ENCODE measurements around the gene PRKCZ.

- TF ChIP-seq, protein P1, sequence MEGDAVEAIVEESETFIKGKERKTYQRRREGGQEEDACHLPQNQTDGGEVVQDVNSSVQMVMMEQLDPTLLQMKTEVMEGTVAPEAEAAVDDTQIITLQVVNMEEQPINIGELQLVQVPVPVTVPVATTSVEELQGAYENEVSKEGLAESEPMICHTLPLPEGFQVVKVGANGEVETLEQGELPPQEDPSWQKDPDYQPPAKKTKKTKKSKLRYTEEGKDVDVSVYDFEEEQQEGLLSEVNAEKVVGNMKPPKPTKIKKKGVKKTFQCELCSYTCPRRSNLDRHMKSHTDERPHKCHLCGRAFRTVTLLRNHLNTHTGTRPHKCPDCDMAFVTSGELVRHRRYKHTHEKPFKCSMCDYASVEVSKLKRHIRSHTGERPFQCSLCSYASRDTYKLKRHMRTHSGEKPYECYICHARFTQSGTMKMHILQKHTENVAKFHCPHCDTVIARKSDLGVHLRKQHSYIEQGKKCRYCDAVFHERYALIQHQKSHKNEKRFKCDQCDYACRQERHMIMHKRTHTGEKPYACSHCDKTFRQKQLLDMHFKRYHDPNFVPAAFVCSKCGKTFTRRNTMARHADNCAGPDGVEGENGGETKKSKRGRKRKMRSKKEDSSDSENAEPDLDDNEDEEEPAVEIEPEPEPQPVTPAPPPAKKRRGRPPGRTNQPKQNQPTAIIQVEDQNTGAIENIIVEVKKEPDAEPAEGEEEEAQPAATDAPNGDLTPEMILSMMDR (conservative IDR thresholded peaks at IDR 0.05), result no peak
- no peak for TF ChIP-seq EZH2 (IDR thresholded peaks at IDR 0.05; ENCODE audit: low read depth)
Observed at GRCh38 chr1:2095981-2096736, 45.9 kb downstream of the PRKCZ start.

Measured in PC-9 (cell line).